Peyer's patch (tissue), 4 donors: ENCODE measurements around the gene NAPG.

Experiments
- POLR2A ChIP-seq, 2 donors: fragments of 450-650 bp; IDR thresholded peaks; one replicate each; pipeline ENCODE4 v1.5.1; 2017; ENCODE audit warnings: antibody characterized with exemption in 2 of 2, mild to moderate bottlenecking in 2 of 2, moderate library complexity in 2 of 2
- TF ChIP-seq, protein P1 (sequence below), 6 experiments: fragments of 450-650 bp in 4 of 6; fragments of 200-600 bp in 2 of 6; sonication (generic) in 1 of 6; IDR thresholded peaks; one replicate each; pipeline ENCODE4 v1.5.1; 2017 to 2019; ENCODE audit warnings: antibody characterized with exemption in 6 of 6, mild to moderate bottlenecking in 3 of 6, moderate library complexity in 1 of 6

DNA sequence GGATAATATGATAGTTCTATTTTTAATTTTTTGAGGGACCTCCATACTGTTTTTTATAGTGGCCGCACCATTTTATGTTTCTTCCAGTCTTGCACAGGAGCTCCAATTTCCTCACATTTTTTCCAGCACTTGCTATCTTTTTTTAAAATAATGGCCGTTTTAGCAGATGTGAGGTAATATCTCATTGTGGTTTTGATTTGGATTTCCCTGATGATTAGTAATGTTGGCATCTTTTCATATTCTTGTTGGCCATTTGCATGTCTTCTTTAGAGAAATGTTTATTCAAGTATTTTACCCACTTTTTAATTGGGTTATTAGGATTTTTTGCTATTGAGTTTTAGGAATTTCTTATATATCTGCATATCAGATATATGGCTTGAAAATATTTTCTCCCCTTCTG lies 29.9 kb upstream of the NAPG start:
- TF ChIP-seq, protein P1, sequence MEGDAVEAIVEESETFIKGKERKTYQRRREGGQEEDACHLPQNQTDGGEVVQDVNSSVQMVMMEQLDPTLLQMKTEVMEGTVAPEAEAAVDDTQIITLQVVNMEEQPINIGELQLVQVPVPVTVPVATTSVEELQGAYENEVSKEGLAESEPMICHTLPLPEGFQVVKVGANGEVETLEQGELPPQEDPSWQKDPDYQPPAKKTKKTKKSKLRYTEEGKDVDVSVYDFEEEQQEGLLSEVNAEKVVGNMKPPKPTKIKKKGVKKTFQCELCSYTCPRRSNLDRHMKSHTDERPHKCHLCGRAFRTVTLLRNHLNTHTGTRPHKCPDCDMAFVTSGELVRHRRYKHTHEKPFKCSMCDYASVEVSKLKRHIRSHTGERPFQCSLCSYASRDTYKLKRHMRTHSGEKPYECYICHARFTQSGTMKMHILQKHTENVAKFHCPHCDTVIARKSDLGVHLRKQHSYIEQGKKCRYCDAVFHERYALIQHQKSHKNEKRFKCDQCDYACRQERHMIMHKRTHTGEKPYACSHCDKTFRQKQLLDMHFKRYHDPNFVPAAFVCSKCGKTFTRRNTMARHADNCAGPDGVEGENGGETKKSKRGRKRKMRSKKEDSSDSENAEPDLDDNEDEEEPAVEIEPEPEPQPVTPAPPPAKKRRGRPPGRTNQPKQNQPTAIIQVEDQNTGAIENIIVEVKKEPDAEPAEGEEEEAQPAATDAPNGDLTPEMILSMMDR (IDR thresholded peaks at IDR 0.05) = no peak
- TF ChIP-seq POLR2A (IDR thresholded peaks at IDR 0.05) = no peak
